ENCODE measurements around the gene CCAR1. TPM values are rescaled to one million over a fixed set of nuclear protein-coding genes. Genes with fewer than 3 reads are reported as not detected.
"Not testable (repeated sequence)": the region's sequence is repeated elsewhere in the genome, so short reads cannot be mapped to it uniquely, and the experiment has no call there.

The CCAR1 gene
- total RNA-seq, 8 experiments from 2014 or later, result 37.1 to 93.8 (median 48.5) TPM

- Histone ChIP-seq H3K4me3 (no peak overlapping the region), H3K27ac (no peak overlapping the region), H3K4me1 (replicated peaks in 1 of 2) (peaks cover 0 to 4% of the 10 kb centered on the region in 2 donors)
- ATAC-seq (replicated peaks in 6 of 8), result no peak
- 78 to 100% (median 95%) methylated on average over 1 to 9 of the region's 9 CpGs for WGBS, 10 experiments
- in situ Hi-C loops (cut with MboI; ENCODE audit: low pct_unique_long_range_greater_than_20kb in 2 of 9, low sequenced_read_pairs in 9 of 9, unreplicated experiment in 9 of 9), result loop anchor here in 2 of 9 experiments (25.0 kb wide), 2 partner anchors 185 to 340 kb away; partner anchors contain the start of gene DDX50 (in 1 of the 2)
Observed at GRCh38 chr10:68727146-68727545, 6.1 kb downstream of the CCAR1 start.

- in situ Hi-C loops (cut with MboI; ENCODE audit: low pct_unique_long_range_greater_than_20kb in 2 of 9, low sequenced_read_pairs in 9 of 9, unreplicated experiment in 9 of 9), result loop anchor here in 2 of 9 experiments (25.0 kb wide), 2 partner anchors 180 to 345 kb away; partner anchors contain the start of gene DDX50 (in 1 of the 2)
- H3K4me1 ChIP-seq (replicated peaks in 1 of 2), result no peaks in the 10 kb centered on the region
- ATAC-seq (replicated peaks in 6 of 8), result no peak
Observed at GRCh38 chr10:68732651-68733050, 11.6 kb downstream of the CCAR1 start.

DNA sequence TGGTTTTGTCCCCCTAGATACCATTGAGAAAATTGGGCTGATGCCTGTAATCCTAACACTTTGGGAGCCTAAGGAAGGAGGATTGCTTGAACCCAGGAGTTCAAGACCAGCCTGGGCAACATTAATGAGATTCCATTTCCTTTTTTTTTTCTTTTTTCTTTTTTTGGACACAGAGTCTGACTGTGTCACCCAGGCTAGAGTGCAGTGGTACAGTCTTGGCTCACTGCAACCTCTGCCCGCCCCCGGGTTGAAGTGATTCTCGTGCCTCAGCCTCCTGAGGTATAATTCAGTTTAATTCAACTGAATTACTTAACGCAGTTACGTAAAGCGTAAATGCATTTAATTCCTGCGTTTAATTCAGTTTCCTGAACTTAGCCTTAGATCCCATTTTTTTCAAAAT is 13.3 kb downstream of the CCAR1 start:
- in situ Hi-C loops (cut with MboI; ENCODE audit: low pct_unique_long_range_greater_than_20kb in 2 of 9, low sequenced_read_pairs in 9 of 9, unreplicated experiment in 9 of 9), result loop anchor here in 2 of 9 experiments (25.0 kb wide), 2 partner anchors 178 to 347 kb away; partner anchors contain the start of gene DDX50 (in 1 of the 2)
- 72 to 100% (median 94%) methylated on average over 2 to 7 of the region's 7 CpGs; no CpG with 5 or more reads in 1 of the 10 experiments for WGBS, 10 experiments
- no peaks in the 10 kb centered on the region for H3K4me1 ChIP-seq (replicated peaks in 1 of 2)
- ATAC-seq (replicated peaks in 6 of 8), result no peak
- no peak overlapping the region for H3K27ac ChIP-seq
- no peak overlapping the region for H3K4me3 ChIP-seq

More at GRCh38 chr10:68732651-68733050, 11.6 kb downstream of the CCAR1 start:
- Histone ChIP-seq H3K4me3 (no peak overlapping the region), H3K27ac (no peak overlapping the region)
- WGBS, 10 experiments, result 81 to 100% (median 98%) methylated on average over 1 to 8 of the region's 8 CpGs; no CpG with 5 or more reads in 2 of the 10 experiments

DNA sequence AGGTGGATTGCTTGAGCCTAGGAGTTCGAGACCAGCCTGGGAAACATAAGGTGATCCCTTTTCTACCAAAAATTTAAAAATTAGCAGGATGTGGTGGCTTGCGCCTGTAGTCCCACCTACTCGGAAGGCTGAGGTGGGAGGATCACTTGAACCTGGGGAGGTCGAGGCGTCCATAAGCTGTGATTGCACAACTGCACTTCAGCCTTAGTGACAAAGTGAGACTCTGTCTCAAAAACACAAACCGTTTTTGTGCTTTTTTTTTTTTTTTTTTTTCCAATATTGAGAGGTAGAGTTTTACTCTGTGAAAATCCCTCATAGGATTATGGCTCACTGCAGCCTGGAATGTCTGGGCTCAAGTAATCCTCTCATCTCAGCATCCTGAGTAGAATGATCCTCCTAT is 14.1 kb downstream of the CCAR1 start:
- in situ Hi-C loops (cut with MboI; ENCODE audit: low pct_unique_long_range_greater_than_20kb in 2 of 9, low sequenced_read_pairs in 9 of 9, unreplicated experiment in 9 of 9), result loop anchor here in 2 of 9 experiments (25.0 kb wide), 2 partner anchors 177 to 348 kb away; partner anchors contain the start of gene DDX50 (in 1 of the 2)
- Histone ChIP-seq H3K27ac (no peak overlapping the region), H3K4me3 (no peak overlapping the region), H3K4me1 (replicated peaks in 1 of 2) (no peaks in the 10 kb centered on the region)
- WGBS, 10 experiments, result 67 to 100% (median 95%) methylated on average over 1 to 5 of the region's 6 CpGs; no CpG with 5 or more reads in 2 of the 10 experiments
- no peak for ATAC-seq (replicated peaks in 6 of 8)

DNA sequence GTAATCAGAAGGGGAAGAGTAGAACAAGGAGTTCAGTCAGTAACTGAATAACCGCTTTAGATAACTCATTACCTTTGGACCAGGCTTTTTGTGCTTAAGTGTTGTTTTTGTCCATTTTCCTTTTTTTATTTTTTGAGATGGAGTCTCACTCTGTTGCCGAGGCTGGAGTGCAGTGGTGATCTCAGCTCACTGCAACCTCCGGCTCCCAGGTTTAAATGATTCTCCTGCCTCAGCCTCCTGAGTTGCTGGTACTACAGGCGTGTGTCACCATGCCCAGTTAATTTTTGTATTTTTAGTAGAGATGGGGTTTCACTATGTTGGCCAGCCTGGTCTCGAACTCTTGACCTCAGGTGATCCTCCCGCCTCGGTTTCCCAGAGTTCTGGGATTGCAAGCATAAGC is 14.7 kb downstream of the CCAR1 start:
- ATAC-seq (replicated peaks in 6 of 8); H3K4me3 ChIP-seq; H3K4me1 ChIP-seq (replicated peaks in 1 of 2); H3K27ac ChIP-seq: not testable (repeated sequence)
- WGBS, 10 experiments, result 94 to 100% (median 100%) methylated on average over 1 to 4 of the region's 7 CpGs; no CpG with 5 or more reads in 1 of the 10 experiments
- in situ Hi-C loops (cut with MboI; ENCODE audit: low pct_unique_long_range_greater_than_20kb in 2 of 9, low sequenced_read_pairs in 9 of 9, unreplicated experiment in 9 of 9), result loop anchor here in 2 of 9 experiments (25.0 kb wide), 2 partner anchors 177 to 348 kb away; partner anchors contain the start of gene DDX50 (in 1 of the 2)

- in situ Hi-C loops (cut with MboI; ENCODE audit: low pct_unique_long_range_greater_than_20kb in 2 of 9, low sequenced_read_pairs in 9 of 9, unreplicated experiment in 9 of 9), result loop anchor here in 2 of 9 experiments (25.0 kb wide), 2 partner anchors 172 to 353 kb away; partner anchors contain the start of gene DDX50 (in 1 of the 2)
- H3K4me3 ChIP-seq; ATAC-seq (replicated peaks in 6 of 8); H3K4me1 ChIP-seq (replicated peaks in 1 of 2); H3K27ac ChIP-seq: not testable (repeated sequence)
- whole genome bisulfite sequencing, 10 experiments, result 94 to 100% (median 100%) methylated on average over 2 to 5 of the region's 5 CpGs; no CpG with 5 or more reads in 2 of the 10 experiments
Observed at GRCh38 chr10:68740676-68741075, 19.6 kb downstream of the CCAR1 start.

GRCh38 chr10:68742397-68742796 is 21.4 kb downstream of the CCAR1 start:
- no peak overlapping the region for H3K4me3 ChIP-seq
- H3K4me1 ChIP-seq (replicated peaks in 1 of 2), result no peaks in the 10 kb centered on the region
- WGBS, 10 experiments, result 0 to 100% (median 75%) methylated on average over 1 to 4 of the region's 6 CpGs; no CpG with 5 or more reads in 3 of the 10 experiments
- no peak overlapping the region for H3K27ac ChIP-seq
- in situ Hi-C loops (cut with MboI; ENCODE audit: low pct_unique_long_range_greater_than_20kb in 2 of 9, low sequenced_read_pairs in 9 of 9, unreplicated experiment in 9 of 9), result loop anchor here in 2 of 9 experiments (25.0 kb wide), 2 partner anchors 170 to 355 kb away; partner anchors contain the start of gene DDX50 (in 1 of the 2)
- ATAC-seq (replicated peaks in 6 of 8), result no peak

GRCh38 chr10:68752711-68753350 is 31.8 kb downstream of the CCAR1 start:
- in situ Hi-C loops (cut with MboI; ENCODE audit: low pct_unique_long_range_greater_than_20kb in 2 of 9, low sequenced_read_pairs in 9 of 9, unreplicated experiment in 9 of 9), result loop anchor here in 2 of 9 experiments (25.0 kb wide), 2 partner anchors 184 to 366 kb away; no protein-coding TSS in a partner anchor
- H3K27ac ChIP-seq, result no peak overlapping the region
- WGBS, 10 experiments, result 67 to 100% (median 100%) methylated on average over 1 of the region's 2 CpGs; no CpG with 5 or more reads in 5 of the 10 experiments
- H3K4me3 ChIP-seq, result no peak overlapping the region
- no peak for ATAC-seq (replicated peaks in 6 of 8)
- no peaks in the 10 kb centered on the region for H3K4me1 ChIP-seq (replicated peaks in 1 of 2)

GRCh38 chr10:68756246-68756645 is 35.2 kb downstream of the CCAR1 start:
- no peak overlapping the region for H3K4me3 ChIP-seq
- in situ Hi-C loops (cut with MboI; ENCODE audit: low pct_unique_long_range_greater_than_20kb in 2 of 9, low sequenced_read_pairs in 9 of 9, unreplicated experiment in 9 of 9), result loop anchor here in 2 of 9 experiments (25.0 kb wide), 2 partner anchors 181 to 369 kb away; no protein-coding TSS in a partner anchor
- no peaks in the 10 kb centered on the region for H3K4me1 ChIP-seq (replicated peaks in 1 of 2)
- 75 to 100% (median 91%) methylated on average over 3 to 11 of the region's 12 CpGs for WGBS, 10 experiments
- ATAC-seq (replicated peaks in 6 of 8), result no peak
- H3K27ac ChIP-seq, result no peak overlapping the region

GRCh38 chr10:68756766-68757165 is 35.7 kb downstream of the CCAR1 start:
- Histone ChIP-seq H3K4me3 (no peak overlapping the region), H3K4me1 (replicated peaks in 1 of 2) (no peaks in the 10 kb centered on the region), H3K27ac (no peak overlapping the region)
- in situ Hi-C loops (cut with MboI; ENCODE audit: low pct_unique_long_range_greater_than_20kb in 2 of 9, low sequenced_read_pairs in 9 of 9, unreplicated experiment in 9 of 9), result loop anchor here in 2 of 9 experiments (25.0 kb wide), 2 partner anchors 181 to 369 kb away; no protein-coding TSS in a partner anchor
- no peak for ATAC-seq (replicated peaks in 6 of 8)
- WGBS, 10 experiments, result 67 to 100% (median 82%) methylated on average over 1 to 3 of the region's 3 CpGs; no CpG with 5 or more reads in 1 of the 10 experiments

DNA sequence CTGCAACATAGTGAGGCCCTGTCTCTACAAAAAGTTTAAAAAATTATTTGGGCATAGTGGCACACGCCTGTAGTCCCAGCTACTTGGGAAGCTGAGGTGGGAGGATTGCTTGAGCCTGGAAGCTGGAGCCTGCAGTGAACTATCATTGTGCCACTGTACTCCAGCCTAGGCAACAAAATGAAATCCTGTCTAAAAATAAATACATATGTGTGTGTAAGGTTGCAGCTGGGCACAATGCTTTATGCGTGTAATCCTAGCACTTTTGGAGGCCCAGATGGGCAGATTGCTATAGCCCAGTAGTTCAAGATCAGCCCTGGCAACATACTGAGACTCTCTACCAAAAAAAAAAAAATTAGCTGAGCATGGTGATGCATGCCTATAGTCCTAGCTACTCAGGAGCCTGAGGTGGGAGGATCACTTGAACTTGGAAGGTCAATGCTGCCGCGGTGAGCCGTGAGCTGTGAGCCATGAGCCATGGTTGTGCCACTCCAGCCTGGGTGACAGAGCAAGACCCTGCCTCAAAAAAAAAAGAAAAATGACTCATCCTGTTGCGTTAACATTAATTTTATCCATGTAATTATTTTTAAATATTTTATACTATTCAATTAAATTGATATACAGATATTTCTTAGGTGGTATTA is 38.3 kb downstream of the CCAR1 start:
- no peak overlapping the region for H3K4me3 ChIP-seq
- in situ Hi-C loops (cut with MboI; ENCODE audit: low pct_unique_long_range_greater_than_20kb in 2 of 9, low sequenced_read_pairs in 9 of 9, unreplicated experiment in 9 of 9), result loop anchor here in 2 of 9 experiments (25.0 kb wide), 2 partner anchors 178 to 372 kb away; no protein-coding TSS in a partner anchor
- H3K27ac ChIP-seq, result no peak overlapping the region
- 97 to 100% (median 100%) methylated on average over 1 to 6 of the region's 6 CpGs; no CpG with 5 or more reads in 3 of the 10 experiments for WGBS, 10 experiments
- no peak for ATAC-seq (replicated peaks in 6 of 8)
- H3K4me1 ChIP-seq (replicated peaks in 1 of 2), result no peaks in the 10 kb centered on the region

GRCh38 chr10:68759967-68760366 is 38.9 kb downstream of the CCAR1 start:
- WGBS, 10 experiments, result 97 to 100% (median 100%) methylated on average over 1 to 5 of the region's 5 CpGs; no CpG with 5 or more reads in 4 of the 10 experiments
- no peak overlapping the region for H3K4me3 ChIP-seq
- no peak for ATAC-seq (replicated peaks in 6 of 8)
- in situ Hi-C loops (cut with MboI; ENCODE audit: low pct_unique_long_range_greater_than_20kb in 2 of 9, low sequenced_read_pairs in 9 of 9, unreplicated experiment in 9 of 9), result loop anchor here in 2 of 9 experiments (25.0 kb wide), 2 partner anchors 177 to 373 kb away; no protein-coding TSS in a partner anchor
- H3K27ac ChIP-seq, result no peak overlapping the region
- no peaks in the 10 kb centered on the region for H3K4me1 ChIP-seq (replicated peaks in 1 of 2)
